Measurements from ENCODE around the gene KCNG4. TPM values are rescaled to one million over a fixed set of nuclear protein-coding genes. Genes with fewer than 3 reads are reported as not detected.

Gene KCNG4
- polyA plus RNA-seq, 3 donors, result not detected

- no peak for DNase-seq
- H3K27ac Mint-ChIP-seq, result peak overlapping the region in 4 of 7 donors; percentile 42 to 55 (median 46)
- peaks cover 32% of the 10 kb centered on the region for H3K79me2 ChIP-seq (ENCODE audit: insufficient read depth, low read length)
- peaks cover 58 to 67% of the 10 kb centered on the region in 2 donors for H3K36me3 Mint-ChIP-seq
- H3K27me3 ChIP-seq (ENCODE audit: control insufficient read depth in 2 of 2, insufficient read depth in 2 of 2, low read length in 2 of 2), result no peaks in the 10 kb centered on the region
- intact Hi-C loops (cut with micrococcal nuclease), result loop anchor here in 1 of 2 donors (5.0 kb wide), 2 partner anchors 36 to 116 kb away; partner anchors contain the start of genes DNAAF1 and HSDL1
- H3K9me3 Mint-ChIP-seq, result no peaks in the 10 kb centered on the region
- peaks cover 7 to 11% of the 10 kb centered on the region in 2 donors for H3K4me1 ChIP-seq (ENCODE audit: control insufficient read depth in 1 of 2, insufficient read depth in 2 of 2, low read length in 2 of 2)
- no peak overlapping the region for H3K4me3 Mint-ChIP-seq
- no peak overlapping the region for H3K9ac ChIP-seq (ENCODE audit: insufficient read depth, low read length, poor library complexity, severe bottlenecking)
- H3K36me3 ChIP-seq (replicated peaks in 1 of 2; ENCODE audit: control insufficient read depth in 1 of 2, insufficient read depth in 2 of 2, low read length in 2 of 2), result peaks cover 63 to 68% of the 10 kb centered on the region in 2 donors
- peaks cover 5% of the 10 kb centered on the region for H4K20me1 ChIP-seq (ENCODE audit: insufficient read depth, low read length)
- peaks cover 0 to 2% (median 1%) of the 10 kb centered on the region in 3 donors for H3K27me3 Mint-ChIP-seq (ENCODE audit: low read depth in 3 of 3)
- 98% methylated on average over 5 of the region's 5 CpGs for WGBS (ENCODE audit: insufficient coverage)
- H3K4me2 ChIP-seq (replicated peaks; ENCODE audit: extremely low read depth, low read length, poor library complexity, severe bottlenecking), result no peak overlapping the region
- no peak for TF ChIP-seq CTCF (IDR thresholded peaks at IDR 0.05)
- H3K27ac ChIP-seq (ENCODE audit: low read depth in 1 of 2, low read length in 2 of 2), result no peak overlapping the region
- peaks cover 13% of the 10 kb centered on the region for H3K4me1 Mint-ChIP-seq
- H3K9me3 ChIP-seq (replicated peaks in 1 of 2; ENCODE audit: control insufficient read depth in 1 of 2, insufficient read depth in 1 of 2, low read length in 2 of 2), result no peaks in the 10 kb centered on the region
- no peak overlapping the region for H2AFZ ChIP-seq (ENCODE audit: insufficient read depth, low read depth, low read length, poor library complexity, severe bottlenecking)
- H3K4me3 ChIP-seq (replicated peaks in 1 of 3; ENCODE audit: low read depth in 2 of 3, low read length in 3 of 3), result no peak overlapping the region
Observed at GRCh38 chr16:84183572-84183875, 56.3 kb downstream of the KCNG4 start.

- intact Hi-C loops (cut with micrococcal nuclease), result loop anchor here in 1 of 2 donors (5.0 kb wide), 2 partner anchors 36 to 116 kb away; partner anchors contain the start of genes DNAAF1 and HSDL1
- no peak for TF ChIP-seq CTCF (IDR thresholded peaks at IDR 0.05)
- DNase-seq, result no peak
- Histone ChIP-seq H3K27me3 (ENCODE audit: control insufficient read depth in 2 of 2, insufficient read depth in 2 of 2, low read length in 2 of 2) (no peaks in the 10 kb centered on the region), H3K4me2 (replicated peaks; ENCODE audit: extremely low read depth, low read length, poor library complexity, severe bottlenecking) (no peak overlapping the region), H3K4me3 (replicated peaks in 1 of 3; ENCODE audit: low read depth in 2 of 3, low read length in 3 of 3) (no peak overlapping the region), H2AFZ (ENCODE audit: insufficient read depth, low read depth, low read length, poor library complexity, severe bottlenecking) (no peak overlapping the region), H3K4me1 (ENCODE audit: control insufficient read depth in 1 of 2, insufficient read depth in 2 of 2, low read length in 2 of 2) (peaks cover 7 to 11% of the 10 kb centered on the region in 2 donors), H3K9ac (ENCODE audit: insufficient read depth, low read length, poor library complexity, severe bottlenecking) (no peak overlapping the region), H3K36me3 (replicated peaks in 1 of 2; ENCODE audit: control insufficient read depth in 1 of 2, insufficient read depth in 2 of 2, low read length in 2 of 2) (peaks cover 69 to 74% of the 10 kb centered on the region in 2 donors), H3K9me3 (replicated peaks in 1 of 2; ENCODE audit: control insufficient read depth in 1 of 2, insufficient read depth in 1 of 2, low read length in 2 of 2) (no peaks in the 10 kb centered on the region), H3K79me2 (ENCODE audit: insufficient read depth, low read length) (peaks cover 32% of the 10 kb centered on the region), H3K27ac (ENCODE audit: low read depth in 1 of 2, low read length in 2 of 2) (peak overlapping the region in 1 of 2 donors; percentile 5), H4K20me1 (ENCODE audit: insufficient read depth, low read length) (peaks cover 5% of the 10 kb centered on the region)
- Mint-ChIP-seq H3K27ac (peak overlapping the region in 4 of 7 donors; percentile 41 to 64 (median 54)), H3K4me1 (peaks cover 13% of the 10 kb centered on the region), H3K4me3 (no peak overlapping the region), H3K27me3 (ENCODE audit: low read depth in 3 of 3) (peaks cover 0 to 2% (median 1%) of the 10 kb centered on the region in 3 donors), H3K9me3 (no peaks in the 10 kb centered on the region), H3K36me3 (peaks cover 64 to 73% of the 10 kb centered on the region in 2 donors)
- WGBS (ENCODE audit: insufficient coverage), result 97% methylated on average over 17 of the region's 26 CpGs
Observed at GRCh38 chr16:84182680-84183571, 56.9 kb downstream of the KCNG4 start.
